Nephron (organoid): ENCODE measurements around the gene AFG1L.
A peak's percentile ranks its signal among the peaks of the same experiment; 100 is the strongest.

Source experiments
- H3K27ac Mint-ChIP-seq, 3 experiments: 2 replicates each; pipeline ENCODE4 v1.8.0; 2020; ENCODE audit warnings: mixed read lengths in 3 of 3, mild to moderate bottlenecking in 2 of 3, moderate library complexity in 1 of 3
- H3K27me3 Mint-ChIP-seq: 2 replicates; pipeline ENCODE4 v1.8.0; 2021; ENCODE audit warnings: low read depth, mild to moderate bottlenecking, moderate library complexity, mixed read lengths
- H3K36me3 Mint-ChIP-seq: 2 replicates; pipeline ENCODE4 v1.8.0; 2020; ENCODE audit warnings: low read depth, mixed read lengths
- H3K4me1 Mint-ChIP-seq: 2 replicates; pipeline ENCODE4 v1.8.0; 2020; ENCODE audit warnings: mixed read lengths
- H3K4me3 Mint-ChIP-seq, 3 experiments: 2 replicates each; pipeline ENCODE4 v1.8.0; 2020; ENCODE audit warnings: mild to moderate bottlenecking in 3 of 3, mixed read lengths in 3 of 3, moderate library complexity in 2 of 3
- H3K9me3 Mint-ChIP-seq: 2 replicates; pipeline ENCODE4 v1.8.0; 2020; ENCODE audit warnings: mixed read lengths
- CTCF ChIP-seq, 3 experiments: fragments of 200-600 bp; sonication (generic); IDR thresholded peaks; one replicate each; pipeline ENCODE4 v1.5.0; 2021; ENCODE audit warnings: antibody characterized with exemption in 3 of 3; ENCODE audit not compliant: unreplicated experiment in 3 of 3

The AFG1L gene

GRCh38 chr6:108476847-108477430 lies 182.1 kb downstream of the AFG1L start:
- no peaks in the 10 kb centered on the region for H3K9me3 Mint-ChIP-seq
- TF ChIP-seq CTCF (IDR thresholded peaks at IDR 0.05; ENCODE audit: unreplicated experiment in 3 of 3): no peak
- H3K36me3 Mint-ChIP-seq: peaks cover 13% of the 10 kb centered on the region
- H3K4me3 Mint-ChIP-seq: no peak overlapping the region
- no peak overlapping the region for H3K27ac Mint-ChIP-seq
- H3K4me1 Mint-ChIP-seq: no peaks in the 10 kb centered on the region
- no peaks in the 10 kb centered on the region for H3K27me3 Mint-ChIP-seq

DNA sequence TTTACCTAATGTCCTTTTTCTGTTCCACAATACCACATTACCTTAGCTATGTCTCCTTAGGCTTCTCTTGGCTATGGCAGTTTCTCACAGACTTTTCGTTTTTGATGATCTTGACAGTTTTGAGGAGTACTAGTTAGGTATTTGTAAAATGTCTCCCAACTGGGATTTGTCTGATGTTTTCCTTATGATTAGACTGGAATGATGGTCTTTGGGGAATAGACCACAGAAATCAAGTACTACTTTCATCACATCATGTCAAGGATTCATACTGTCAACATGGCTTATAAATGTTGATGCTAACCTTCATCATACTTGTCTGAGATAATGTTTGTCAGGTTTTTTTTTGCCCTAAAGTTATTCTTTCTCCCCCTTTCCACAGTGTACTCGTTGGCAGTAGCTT lies 187.7 kb downstream of the AFG1L start:
- TF ChIP-seq CTCF (IDR thresholded peaks at IDR 0.05; ENCODE audit: unreplicated experiment in 3 of 3): no peak
- Mint-ChIP-seq H3K36me3 (peaks cover 13% of the 10 kb centered on the region), H3K4me3 (no peak overlapping the region), H3K27me3 (no peaks in the 10 kb centered on the region), H3K4me1 (no peaks in the 10 kb centered on the region), H3K27ac (no peak overlapping the region), H3K9me3 (peaks cover 4% of the 10 kb centered on the region)

DNA sequence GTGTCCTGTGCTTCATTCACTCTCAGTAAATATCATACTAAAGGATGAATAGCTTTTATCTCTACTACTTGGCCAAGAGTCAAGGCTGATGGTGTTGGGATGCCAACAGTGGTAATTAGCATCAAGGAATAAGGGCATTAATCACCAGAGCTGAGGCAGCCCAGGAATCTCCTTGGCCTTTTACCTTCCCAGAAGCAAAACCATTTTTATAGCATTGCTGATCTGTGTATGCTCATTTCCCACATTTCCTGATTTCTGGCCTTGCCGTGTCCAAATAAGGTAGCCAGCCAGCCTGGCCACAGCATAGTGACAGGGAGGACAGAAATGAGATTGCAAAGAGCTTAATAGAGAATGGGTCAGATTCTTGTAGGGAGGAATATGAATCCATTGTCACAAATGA lies 189.2 kb downstream of the AFG1L start:
- Mint-ChIP-seq H3K27ac (no peak overlapping the region), H3K36me3 (peaks cover 13% of the 10 kb centered on the region), H3K4me1 (no peaks in the 10 kb centered on the region), H3K4me3 (no peak overlapping the region), H3K9me3 (peaks cover 4% of the 10 kb centered on the region), H3K27me3 (no peaks in the 10 kb centered on the region)
- TF ChIP-seq CTCF (IDR thresholded peaks at IDR 0.05; ENCODE audit: unreplicated experiment in 3 of 3): no peak

DNA sequence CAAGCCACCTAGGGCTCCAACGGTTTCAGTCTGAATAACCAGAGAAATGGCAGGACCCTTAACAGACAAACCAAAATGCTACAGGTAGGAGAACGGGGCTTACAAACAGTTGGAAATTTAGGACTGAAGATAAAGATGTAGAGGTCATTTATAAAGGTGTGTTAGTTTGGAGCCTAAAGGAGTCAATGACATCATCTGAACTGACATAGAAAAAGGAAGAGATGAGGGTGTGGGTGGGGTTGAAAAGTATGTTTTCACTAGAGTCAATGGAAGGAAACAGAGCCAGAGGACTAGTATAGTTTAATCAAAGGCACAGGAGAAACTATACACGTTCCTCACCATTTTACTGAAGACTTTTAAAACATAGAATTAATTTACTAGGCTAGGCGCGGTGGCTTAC lies 194.8 kb downstream of the AFG1L start:
- no peak overlapping the region for H3K4me3 Mint-ChIP-seq
- no peak overlapping the region for H3K27ac Mint-ChIP-seq
- no peaks in the 10 kb centered on the region for H3K27me3 Mint-ChIP-seq
- no peak for TF ChIP-seq CTCF (IDR thresholded peaks at IDR 0.05; ENCODE audit: unreplicated experiment in 3 of 3)
- H3K9me3 Mint-ChIP-seq: no peaks in the 10 kb centered on the region
- H3K4me1 Mint-ChIP-seq: peaks cover 8% of the 10 kb centered on the region
- no peaks in the 10 kb centered on the region for H3K36me3 Mint-ChIP-seq

- Mint-ChIP-seq H3K27ac (peak overlapping the region in 2 of 3 experiments; percentile 4 to 25), H3K36me3 (no peaks in the 10 kb centered on the region), H3K27me3 (no peaks in the 10 kb centered on the region), H3K4me3 (no peak overlapping the region), H3K9me3 (no peaks in the 10 kb centered on the region), H3K4me1 (peaks cover 8% of the 10 kb centered on the region)
- TF ChIP-seq CTCF (IDR thresholded peaks at IDR 0.05; ENCODE audit: unreplicated experiment in 3 of 3): peak; percentile 55 to 72 (median 63)
Observed at GRCh38 chr6:108492131-108492766, 197.4 kb downstream of the AFG1L start.

DNA sequence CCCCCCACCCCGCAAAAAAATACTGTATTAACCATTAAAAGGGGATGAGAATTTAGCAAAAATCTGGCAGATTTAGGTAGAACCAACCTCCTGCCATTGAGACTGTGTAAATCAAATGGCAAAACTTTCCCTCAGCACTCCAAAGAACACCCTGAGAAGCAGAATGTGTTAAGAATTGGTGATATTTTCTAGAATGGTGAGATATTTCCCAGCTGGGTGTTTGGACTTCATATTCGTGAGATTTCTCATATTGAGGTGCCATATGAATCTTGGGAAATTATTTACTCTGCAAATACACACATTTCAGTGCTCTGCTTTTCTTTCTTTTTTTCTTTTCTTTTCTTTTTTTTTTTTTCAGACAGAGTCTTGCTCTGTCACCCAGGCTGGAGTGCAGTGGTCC lies 199.6 kb downstream of the AFG1L start:
- H3K4me3 Mint-ChIP-seq: no peak overlapping the region
- no peak overlapping the region for H3K27ac Mint-ChIP-seq
- H3K27me3 Mint-ChIP-seq: no peaks in the 10 kb centered on the region
- no peak for TF ChIP-seq CTCF (IDR thresholded peaks at IDR 0.05; ENCODE audit: unreplicated experiment in 3 of 3)
- no peaks in the 10 kb centered on the region for H3K36me3 Mint-ChIP-seq
- peaks cover 8% of the 10 kb centered on the region for H3K4me1 Mint-ChIP-seq
- H3K9me3 Mint-ChIP-seq: no peaks in the 10 kb centered on the region
